ENCODE data around the gene ANGPT4. TPM values are rescaled to one million over a fixed set of nuclear protein-coding genes. Genes with fewer than 3 reads are reported as not detected.
A peak's percentile ranks its signal among the peaks of the same experiment; 100 is the strongest.

Gene ANGPT4
- total and polyA plus RNA-seq, 9 of the 15 experiments (the other 6 are each of a cell fraction or from before 2014, with no cell fraction given) = not detected

GRCh38 chr20:828987-829386 lies 87.1 kb downstream of the ANGPT4 start (continued):
- TF ChIP-seq ETS1 (conservative IDR thresholded peaks at IDR 0.05; ENCODE audit: control insufficient read depth, low read depth, low read length) (no peak), CCAR2 (IDR thresholded peaks at IDR 0.05; ENCODE audit: low read depth, low read length) (no peak), MBD2 (IDR thresholded peaks at IDR 0.05; ENCODE audit: borderline replicate concordance, low read depth) (peak; percentile 46; the same call in 1 of the 2 replicates), TAL1 (IDR thresholded peaks at IDR 0.05) (peak; percentile 90), ZNF318 (IDR thresholded peaks at IDR 0.05; ENCODE audit: borderline replicate concordance in 1 of 2, low read depth in 1 of 2) (peak in 1 of 2 experiments; percentile 78; a peak in 2 of 4 replicates), JUND (IDR thresholded peaks at IDR 0.05; ENCODE audit: borderline replicate concordance, low read depth, low read length) (peak; percentile 80), JUND (tag; IDR thresholded peaks at IDR 0.05; ENCODE audit: borderline replicate concordance, low read depth, low read length) (peak; percentile 54; the same call in 2 of the 3 replicates), NR2C1 (IDR thresholded peaks at IDR 0.05) (peak; percentile 50; the same call in 1 of the 2 replicates), NR2C1 (tag; IDR thresholded peaks at IDR 0.05) (peak; percentile 65), MCM3 (IDR thresholded peaks at IDR 0.05) (no peak), BRD9 (IDR thresholded peaks at IDR 0.05; ENCODE audit: low read depth, partially characterized antibody) (peak; percentile 70), AFF1 (IDR thresholded peaks at IDR 0.05; ENCODE audit: low read depth in 1 of 2, partially characterized antibody in 2 of 2) (peak in 1 of 2 experiments; percentile 81), ZNF395 (CRISPR knock-in tag; IDR thresholded peaks at IDR 0.05) (no peak)

Data from K562 (cell line).